A549 (cell line): Measurements from ENCODE around the gene OR5H14. TPM values are rescaled to one million over a fixed set of nuclear protein-coding genes. Genes with fewer than 3 reads are reported as not detected.

Experiments used
- ATAC-seq, 2 experiments: fragments of 200-7000 bp in 1 of 2; fragments of >200 bp in 1 of 2; cut with Nextera tagmentation in 1 of 2; cut with Tn5 transposase in 1 of 2; 3 replicates each; pipeline versions ENCODE4 v1.8.0 to v1.9.1; 2018 to 2020; ENCODE audit warnings: mild to moderate bottlenecking in 1 of 2, moderate library complexity in 1 of 2
- CTCF ChIA-PET: fragments of 300-600 bp; sonication (Branson Sonifier 250); formaldehyde crosslinking; extraction: SDS; loops from one replicate; lab custom pipeline; 2021; ENCODE audit warnings: antibody characterized with exemption, inconsistent platforms; lab: Yijun Ruan, JAX
- POLR2A ChIA-PET: fragments of 350-600 bp; formaldehyde crosslinking; extraction: SDS; loops from one replicate; lab custom pipeline; 2021; ENCODE audit warnings: antibody characterized with exemption, inconsistent platforms; lab: Yijun Ruan, JAX
- DNase-seq, 2 experiments: peaks; one replicate each; pipeline versions ENCODE4 v3.0.0 to v3.0.0-alpha.2; 2011 to 2016; ENCODE audit warnings: low read depth in 1 of 2, low spot score in 1 of 2
- FAIRE-seq: peaks from 2 replicates; lab custom pipeline; 2011; peaks lifted over from hg19 to GRCh38; lab: Jason Lieb, UNC
- H3K27ac ChIP-seq, 2 experiments: fragments of >200 bp; sonication (Bioruptor Twin); formaldehyde crosslinking; 3 replicates each; pipeline ENCODE4 v1.5.1; 2016 to 2017
- H3K4me1 ChIP-seq: fragments of >200 bp; sonication (Bioruptor Twin); formaldehyde crosslinking; 3 replicates; pipeline ENCODE4 v1.6.1; 2016
- H3K4me2 ChIP-seq: fragments of >200 bp; sonication (Bioruptor Twin); formaldehyde crosslinking; 3 replicates; pipeline ENCODE4 v1.6.1; 2016
- H3K4me3 ChIP-seq: fragments of >200 bp; sonication (Bioruptor Twin); formaldehyde crosslinking; 3 replicates; pipeline ENCODE4 v1.5.1; 2016
- H3K9me3 ChIP-seq: fragments of >200 bp; sonication (Bioruptor Twin); formaldehyde crosslinking; 3 replicates; pipeline ENCODE4 v1.6.1; 2016
- BHLHE40 ChIP-seq: IDR thresholded peaks from 2 replicates; pipeline ENCODE4 v1.6.1; 2012; ENCODE audit warnings: low read depth, low read length, inconsistent platforms
- CEBPB ChIP-seq, 2 experiments: fragments of >200 bp in 1 of 2; sonication (Bioruptor Twin) in 1 of 2; formaldehyde crosslinking in 1 of 2; IDR thresholded peaks; 2 replicates each; pipeline ENCODE4 v1.6.1; 2012 to 2016
- CHD2 ChIP-seq: fragments of 150-350 bp; IDR thresholded peaks from 2 replicates; pipeline ENCODE4 v1.6.1; 2014; ENCODE audit warnings: low read length; ENCODE audit not compliant: partially characterized antibody
- CHD4 ChIP-seq: fragments of 200-600 bp; sonication (generic); IDR thresholded peaks from 2 replicates; pipeline ENCODE4 v1.6.1; 2016; ENCODE audit warnings: antibody characterized with exemption, mild to moderate bottlenecking, borderline replicate concordance
- EHMT2 ChIP-seq: fragments of 200-600 bp; sonication (generic); IDR thresholded peaks from 2 replicates; pipeline ENCODE4 v1.6.1; 2016; ENCODE audit warnings: antibody characterized with exemption, low read depth, mild to moderate bottlenecking, moderate library complexity
- FOSL2 ChIP-seq, 2 experiments: fragments of 450-650 bp in 1 of 2; fragments of >200 bp in 1 of 2; sonication (Bioruptor Twin) in 1 of 2; formaldehyde crosslinking; IDR thresholded peaks; 2 replicates each; pipeline versions ENCODE4 v1.5.0 to v1.6.1; 2016 to 2020; ENCODE audit warnings: mild to moderate bottlenecking in 1 of 2, moderate library complexity in 1 of 2
- GATA3 ChIP-seq: IDR thresholded peaks from 2 replicates; pipeline ENCODE4 v1.6.1; 2012; ENCODE audit warnings: borderline replicate concordance
- HDAC2 ChIP-seq: fragments of 200-600 bp; sonication (generic); IDR thresholded peaks from 2 replicates; pipeline ENCODE4 v1.6.1; 2016
- HOXA7 ChIP-seq: fragments of 250-450 bp; sonication (Bioruptor Pico); IDR thresholded peaks from 2 replicates; pipeline ENCODE4 v1.5.0; 2020; ENCODE audit warnings: mild to moderate bottlenecking, moderate library complexity
- HOXB5 ChIP-seq: fragments of 250-450 bp; sonication (Bioruptor Pico); IDR thresholded peaks from 2 replicates; pipeline ENCODE4 v1.5.0; 2020; ENCODE audit warnings: mild to moderate bottlenecking, moderate library complexity
- JUN ChIP-seq, 2 experiments: fragments of >200 bp; sonication (Bioruptor Twin); formaldehyde crosslinking; IDR thresholded peaks; 2 replicates in 1 of 2; 3 replicates in 1 of 2; pipeline ENCODE4 v1.6.1; 2016 to 2017
- JUNB ChIP-seq: fragments of >200 bp; sonication (Bioruptor Twin); formaldehyde crosslinking; IDR thresholded peaks from 2 replicates; pipeline ENCODE4 v1.6.1; 2016
- MAZ ChIP-seq: fragments of 150-350 bp; IDR thresholded peaks from 2 replicates; pipeline ENCODE4 v1.6.1; 2014; ENCODE audit warnings: antibody characterized with exemption, low read depth, low read length, borderline replicate concordance
- NPAS2 ChIP-seq: fragments of 250-450 bp; sonication (Bioruptor Pico); IDR thresholded peaks from 2 replicates; pipeline ENCODE4 v1.8.0; 2022; ENCODE audit warnings: mild to moderate bottlenecking, moderate library complexity, borderline replicate concordance
- RAD21 ChIP-seq, 2 experiments: fragments of >200 bp in 1 of 2; sonication (Bioruptor Twin) in 1 of 2; formaldehyde crosslinking in 1 of 2; IDR thresholded peaks in 1 of 2; conservative IDR thresholded peaks in 1 of 2; 2 replicates in 1 of 2; 3 replicates in 1 of 2; pipeline ENCODE4 v1.6.1; 2012 to 2018; ENCODE audit warnings: inconsistent platforms in 1 of 2
- SMC3 ChIP-seq: fragments of >200 bp; sonication (Bioruptor Twin); formaldehyde crosslinking; IDR thresholded peaks from 3 replicates; pipeline ENCODE4 v1.6.1; 2018; ENCODE audit warnings: inconsistent platforms
- TFCP2L1 ChIP-seq: fragments of 250-450 bp; sonication (Bioruptor Pico); IDR thresholded peaks from 2 replicates; pipeline ENCODE4 v1.5.0; 2021; ENCODE audit warnings: mild to moderate bottlenecking
- TP53 ChIP-seq: fragments of 250-450 bp; sonication (Bioruptor Pico); IDR thresholded peaks from 2 replicates; pipeline ENCODE4 v1.5.0; 2021; ENCODE audit warnings: mild to moderate bottlenecking, moderate library complexity
- ZC3H11A ChIP-seq: fragments of 450-650 bp; IDR thresholded peaks from 2 replicates; pipeline ENCODE4 v1.6.1; 2014; ENCODE audit warnings: antibody characterized with exemption, mild to moderate bottlenecking
- ZFP36 ChIP-seq: fragments of 450-650 bp; IDR thresholded peaks from 2 replicates; pipeline ENCODE4 v1.6.1; 2014; ENCODE audit warnings: borderline replicate concordance; ENCODE audit not compliant: partially characterized antibody
- ZNF302 ChIP-seq: fragments of 250-450 bp; sonication (Bioruptor Pico); IDR thresholded peaks from 2 replicates; pipeline ENCODE4 v1.9.0; 2021; ENCODE audit warnings: inconsistent platforms, mild to moderate bottlenecking, moderate library complexity
- ZSCAN20 ChIP-seq: fragments of 250-450 bp; sonication (Bioruptor Pico); IDR thresholded peaks from 2 replicates; pipeline ENCODE4 v1.8.0; 2022; ENCODE audit warnings: mild to moderate bottlenecking, moderate library complexity
- WGBS: methylation state at CpG from one replicate; pipeline ENCODE4 v1.1.6; 2017; ENCODE audit errors: missing lambda C conversion rate; 5-methylcytosine and 5-hydroxymethylcytosine counted together
- polyA plus RNA-seq, 4 experiments: library from polyadenylated mRNA; depleted of rRNA in 3 of 4; stranded (reverse); fragments of >200 nt; fragmentation: RNase III in 1 of 4; extraction: RNeasy Plus Mini Kit Qiagen cat#74134 plus additional on column Dnase treatment in 1 of 4; gene quantifications; 2 replicates in 3 of 4; 3 replicates in 1 of 4; pipeline ENCODE4 v1.2.3, GENCODE V29; 2011 to 2017
- TF ChIP-seq, protein P1 (sequence below): fragments of >200 bp; sonication (Bioruptor Twin); formaldehyde crosslinking; IDR thresholded peaks from 3 replicates; pipeline ENCODE4 v1.6.1; 2016
- TF ChIP-seq, protein P2 (sequence below): IDR thresholded peaks from 2 replicates; pipeline ENCODE4 v1.6.1; 2012
- TF ChIP-seq, protein P3 (sequence below): fragments of 250-450 bp; sonication (Bioruptor Pico); IDR thresholded peaks from 2 replicates; pipeline ENCODE4 v1.5.0; 2021; ENCODE audit warnings: mild to moderate bottlenecking, moderate library complexity, borderline replicate concordance
- TF ChIP-seq, protein P4 (sequence below): fragments of 250-450 bp; sonication (Bioruptor Pico); IDR thresholded peaks from 2 replicates; pipeline ENCODE4 v1.5.0; 2020; ENCODE audit warnings: low read depth, mild to moderate bottlenecking, moderate library complexity
- TF ChIP-seq, protein P5 (sequence below): IDR thresholded peaks from 2 replicates; pipeline ENCODE4 v1.6.1; 2012; ENCODE audit warnings: low read depth, borderline replicate concordance

Gene OR5H14
- polyA plus RNA-seq, 2 of the 4 experiments (the other 2 are of a cell fraction) = not detected

DNA sequence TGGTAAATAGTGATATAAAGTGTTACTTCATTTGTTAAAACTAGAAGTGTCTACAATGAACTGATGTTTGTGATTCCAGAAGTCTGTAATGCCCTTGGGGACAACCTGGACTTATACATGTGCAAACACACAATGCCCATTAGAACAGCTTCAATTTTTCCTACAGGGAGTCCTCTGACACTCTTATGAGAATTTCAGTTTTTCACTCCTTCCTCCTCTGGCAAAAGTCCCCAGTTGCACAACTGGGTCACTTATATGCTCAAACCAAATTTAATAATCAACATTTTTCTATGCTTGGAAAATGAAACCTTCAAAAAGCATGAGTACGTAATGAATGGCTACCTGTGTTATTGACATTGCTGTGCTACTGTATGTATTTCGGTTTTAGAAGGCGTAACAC, 19.1 kb downstream of the OR5H14 start, which contains the start of gene OR5H15:
Gene OR5H15, plus strand, starts transcription at position 301 of the 400 bp plus-strand sequence. CDS start 2,004 bp downstream, outside the sequence.
- no peak for FAIRE-seq
- no peaks in the 10 kb centered on the region for H3K4me1 ChIP-seq
- no peak within 1 kb of the TSS for H3K4me3 ChIP-seq
- no peak within 1 kb of the TSS for H3K27ac ChIP-seq
- no peaks in the 10 kb centered on the region for H3K9me3 ChIP-seq
- DNase-seq = no peak
- POLR2A ChIA-PET = no interaction called here
- CTCF ChIA-PET = no interaction called here
- WGBS = 26% methylated on average over 3 of the region's 3 CpGs
- ATAC-seq = no peak
- H3K4me2 ChIP-seq = no peak within 1 kb of the TSS
- TF ChIP-seq GATA3 (no peak), FOSL2 (IDR thresholded peaks at IDR 0.05) (no peak), FOSL2 (CRISPR knock-in tag; IDR thresholded peaks at IDR 0.05) (no peak), ZFP36 (no peak), CEBPB (IDR thresholded peaks at IDR 0.05) (no peak), MAZ (no peak), CHD4 (no peak), HDAC2 (no peak), CHD2 (no peak)
- TF ChIP-seq, protein P1, sequence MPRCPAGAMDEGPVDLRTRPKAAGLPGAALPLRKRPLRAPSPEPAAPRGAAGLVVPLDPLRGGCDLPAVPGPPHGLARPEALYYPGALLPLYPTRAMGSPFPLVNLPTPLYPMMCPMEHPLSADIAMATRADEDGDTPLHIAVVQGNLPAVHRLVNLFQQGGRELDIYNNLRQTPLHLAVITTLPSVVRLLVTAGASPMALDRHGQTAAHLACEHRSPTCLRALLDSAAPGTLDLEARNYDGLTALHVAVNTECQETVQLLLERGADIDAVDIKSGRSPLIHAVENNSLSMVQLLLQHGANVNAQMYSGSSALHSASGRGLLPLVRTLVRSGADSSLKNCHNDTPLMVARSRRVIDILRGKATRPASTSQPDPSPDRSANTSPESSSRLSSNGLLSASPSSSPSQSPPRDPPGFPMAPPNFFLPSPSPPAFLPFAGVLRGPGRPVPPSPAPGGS = no peak

DNA sequence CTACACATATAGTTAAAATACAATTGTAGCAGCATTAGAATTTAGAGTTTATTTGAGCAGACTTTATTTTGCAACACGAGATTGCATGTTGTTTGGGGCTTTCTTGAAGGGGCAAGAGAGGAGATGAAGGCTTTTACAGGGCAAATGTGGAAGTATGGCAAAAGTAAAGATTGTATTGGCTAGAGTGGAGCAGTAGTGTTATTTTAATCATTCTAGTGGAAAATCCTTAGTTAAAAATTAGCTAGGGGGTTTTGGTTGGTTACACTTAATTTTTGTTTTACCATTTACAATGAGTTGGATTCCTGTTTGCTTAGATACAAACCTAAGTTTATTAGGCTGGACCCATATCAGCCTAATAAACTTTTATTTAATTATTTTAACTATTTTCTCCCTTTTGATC, 23.8 kb downstream of the OR5H14 start:
- no peak overlapping the region for H3K4me3 ChIP-seq
- ChIA-PET CTCF (no interaction called here), POLR2A (no interaction called here)
- FAIRE-seq = no peak
- no peak for ATAC-seq
- TF ChIP-seq TFCP2L1 (CRISPR knock-in tag) = no peak
- no peak for TF ChIP-seq NPAS2 (CRISPR knock-in tag)
- TF ChIP-seq FOSL2 (IDR thresholded peaks at IDR 0.05) = no peak
- no peak for TF ChIP-seq FOSL2 (CRISPR knock-in tag; IDR thresholded peaks at IDR 0.05)
- TF ChIP-seq BHLHE40 = no peak
- TF ChIP-seq HOXB5 (CRISPR knock-in tag) = no peak
- no peak for DNase-seq
- no peaks in the 10 kb centered on the region for H3K9me3 ChIP-seq
- 2% methylated on average over 1 of the region's 1 CpG for WGBS
- H3K4me1 ChIP-seq = no peaks in the 10 kb centered on the region
- no peak overlapping the region for H3K27ac ChIP-seq
- H3K4me2 ChIP-seq = no peak overlapping the region

DNA sequence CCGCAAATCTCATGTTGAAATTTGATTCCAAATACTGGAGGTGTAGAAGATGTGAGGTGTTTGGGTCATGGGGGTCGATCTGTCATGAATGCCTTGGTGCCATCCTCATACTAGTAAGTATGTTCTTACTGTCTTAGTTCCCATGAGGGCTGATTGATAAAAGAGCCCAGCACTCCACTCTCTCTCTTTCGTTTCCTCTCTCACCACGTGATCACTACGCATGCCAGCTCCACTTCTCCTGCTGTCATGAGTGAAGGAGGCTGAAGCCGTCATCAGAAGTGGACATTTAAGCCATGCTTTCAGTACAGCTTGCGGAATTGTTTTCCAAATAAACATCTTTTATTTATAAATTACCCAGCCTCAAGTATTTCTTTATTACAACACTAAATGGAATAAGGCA, 25.3 kb downstream of the OR5H14 start:
- DNase-seq (peak in 1 of 2 experiments; percentile 11), FAIRE-seq (no peak), ATAC-seq (no peak)
- H3K9me3 ChIP-seq = no peaks in the 10 kb centered on the region
- no peak overlapping the region for H3K4me3 ChIP-seq
- H3K4me2 ChIP-seq = 0 out of 3 replicates have a peak overlapping the region, but pooled peaks have one; percentile 28
- WGBS = 6% methylated on average over 7 of the region's 7 CpGs
- ChIA-PET POLR2A (no interaction called here), CTCF (no interaction called here)
- no peak overlapping the region for H3K27ac ChIP-seq
- no peaks in the 10 kb centered on the region for H3K4me1 ChIP-seq
- no peak for TF ChIP-seq BHLHE40
- TF ChIP-seq JUNB = no peak
- TF ChIP-seq, protein P2, sequence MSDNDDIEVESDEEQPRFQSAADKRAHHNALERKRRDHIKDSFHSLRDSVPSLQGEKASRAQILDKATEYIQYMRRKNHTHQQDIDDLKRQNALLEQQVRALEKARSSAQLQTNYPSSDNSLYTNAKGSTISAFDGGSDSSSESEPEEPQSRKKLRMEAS = no peak
- TF ChIP-seq RAD21 (conservative IDR thresholded peaks at IDR 0.05 in 1 of 2, IDR thresholded peaks at IDR 0.05 in 1 of 2) = no peak
- no peak for TF ChIP-seq ZSCAN20 (CRISPR knock-in tag)
- TF ChIP-seq, protein P3, sequence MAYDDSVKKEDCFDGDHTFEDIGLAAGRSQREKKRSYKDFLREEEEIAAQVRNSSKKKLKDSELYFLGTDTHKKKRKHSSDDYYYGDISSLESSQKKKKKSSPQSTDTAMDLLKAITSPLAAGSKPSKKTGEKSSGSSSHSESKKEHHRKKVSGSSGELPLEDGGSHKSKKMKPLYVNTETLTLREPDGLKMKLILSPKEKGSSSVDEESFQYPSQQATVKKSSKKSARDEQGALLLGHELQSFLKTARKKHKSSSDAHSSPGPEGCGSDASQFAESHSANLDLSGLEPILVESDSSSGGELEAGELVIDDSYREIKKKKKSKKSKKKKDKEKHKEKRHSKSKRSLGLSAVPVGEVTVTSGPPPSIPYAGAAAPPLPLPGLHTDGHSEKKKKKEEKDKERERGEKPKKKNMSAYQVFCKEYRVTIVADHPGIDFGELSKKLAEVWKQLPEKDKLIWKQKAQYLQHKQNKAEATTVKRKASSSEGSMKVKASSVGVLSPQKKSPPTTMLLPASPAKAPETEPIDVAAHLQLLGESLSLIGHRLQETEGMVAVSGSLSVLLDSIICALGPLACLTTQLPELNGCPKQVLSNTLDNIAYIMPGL (CRISPR knock-in tag) = no peak
- no peak for TF ChIP-seq ZC3H11A
- no peak for TF ChIP-seq JUN (IDR thresholded peaks at IDR 0.05)
- TF ChIP-seq SMC3 = no peak
- TF ChIP-seq, protein P4, sequence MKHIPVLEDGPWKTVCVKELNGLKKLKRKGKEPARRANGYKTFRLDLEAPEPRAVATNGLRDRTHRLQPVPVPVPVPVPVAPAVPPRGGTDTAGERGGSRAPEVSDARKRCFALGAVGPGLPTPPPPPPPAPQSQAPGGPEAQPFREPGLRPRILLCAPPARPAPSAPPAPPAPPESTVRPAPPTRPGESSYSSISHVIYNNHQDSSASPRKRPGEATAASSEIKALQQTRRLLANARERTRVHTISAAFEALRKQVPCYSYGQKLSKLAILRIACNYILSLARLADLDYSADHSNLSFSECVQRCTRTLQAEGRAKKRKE (CRISPR knock-in tag) = no peak
- TF ChIP-seq, protein P1 = no peak
- TF ChIP-seq EHMT2 = no peak
- TF ChIP-seq, protein P5, sequence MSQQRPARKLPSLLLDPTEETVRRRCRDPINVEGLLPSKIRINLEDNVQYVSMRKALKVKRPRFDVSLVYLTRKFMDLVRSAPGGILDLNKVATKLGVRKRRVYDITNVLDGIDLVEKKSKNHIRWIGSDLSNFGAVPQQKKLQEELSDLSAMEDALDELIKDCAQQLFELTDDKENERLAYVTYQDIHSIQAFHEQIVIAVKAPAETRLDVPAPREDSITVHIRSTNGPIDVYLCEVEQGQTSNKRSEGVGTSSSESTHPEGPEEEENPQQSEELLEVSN = no peak
- no peak for TF ChIP-seq TP53 (CRISPR knock-in tag)
- no peak for TF ChIP-seq NPAS2 (CRISPR knock-in tag)
- no peak for TF ChIP-seq ZNF302 (CRISPR knock-in tag)
- TF ChIP-seq HOXA7 (CRISPR knock-in tag) = no peak
